T-helper 1 cell treated with Interleukin-12 subunit alpha and Interleukin-12 subunit beta and Interleukin-4 antibody, amounts not matched to agents 30 μg/mL and 1 μg/mL, for 36 hours (primary cell): Measurements from ENCODE around the gene CCDC102A.
A peak's percentile ranks its signal among the peaks of the same experiment; 100 is the strongest.

ENCODE experiments used
- H3K27ac Mint-ChIP-seq: one replicate; pipeline ENCODE4 v1.8.0; 2021; ENCODE audit warnings: mild to moderate bottlenecking, mixed read lengths
- H3K27me3 Mint-ChIP-seq: one replicate; pipeline ENCODE4 v1.8.0; 2021; ENCODE audit warnings: low read depth, mixed read lengths
- H3K36me3 Mint-ChIP-seq: one replicate; pipeline ENCODE4 v1.8.0; 2021; ENCODE audit warnings: low read depth, mixed read lengths
- H3K4me1 Mint-ChIP-seq: one replicate; pipeline ENCODE4 v1.8.0; 2021; ENCODE audit warnings: low read depth, mixed read lengths
- H3K4me3 Mint-ChIP-seq: one replicate; pipeline ENCODE4 v1.8.0; 2021; ENCODE audit warnings: mild to moderate bottlenecking, moderate library complexity, mixed read lengths
- H3K9me3 Mint-ChIP-seq: one replicate; pipeline ENCODE4 v1.8.0; 2021; ENCODE audit warnings: mixed read lengths

CCDC102A gene

GRCh38 chr16:57536306-57537193 lies at the start of gene CCDC102A:
Gene CCDC102A (minus strand): TSS chr16:57536571. CDS start chr16:57529177, 7,394 bp downstream.
- H3K36me3 Mint-ChIP-seq, result no peaks in the 10 kb centered on the region
- H3K27ac Mint-ChIP-seq, result peak within 1 kb of the TSS; percentile 92
- no peaks in the 10 kb centered on the region for H3K9me3 Mint-ChIP-seq
- no peaks in the 10 kb centered on the region for H3K27me3 Mint-ChIP-seq
- peak within 1 kb of the TSS; percentile 80 for H3K4me3 Mint-ChIP-seq
- peaks cover 59% of the 10 kb centered on the region for H3K4me1 Mint-ChIP-seq

GRCh38 chr16:57585051-57585687 lies 48.8 kb upstream of the CCDC102A start:
- H3K27ac Mint-ChIP-seq, result peak overlapping the region; percentile 58
- H3K36me3 Mint-ChIP-seq, result no peaks in the 10 kb centered on the region
- H3K4me1 Mint-ChIP-seq, result peaks cover 13% of the 10 kb centered on the region
- H3K9me3 Mint-ChIP-seq, result no peaks in the 10 kb centered on the region
- no peak overlapping the region for H3K4me3 Mint-ChIP-seq
- peaks cover 8% of the 10 kb centered on the region for H3K27me3 Mint-ChIP-seq

GRCh38 chr16:57579361-57579665 lies 42.9 kb upstream of the CCDC102A start:
- Mint-ChIP-seq H3K27ac (peak overlapping the region; percentile 94), H3K36me3 (peaks cover 11% of the 10 kb centered on the region), H3K27me3 (peaks cover 3% of the 10 kb centered on the region), H3K4me1 (peaks cover 41% of the 10 kb centered on the region), H3K4me3 (no peak overlapping the region), H3K9me3 (no peaks in the 10 kb centered on the region)

DNA sequence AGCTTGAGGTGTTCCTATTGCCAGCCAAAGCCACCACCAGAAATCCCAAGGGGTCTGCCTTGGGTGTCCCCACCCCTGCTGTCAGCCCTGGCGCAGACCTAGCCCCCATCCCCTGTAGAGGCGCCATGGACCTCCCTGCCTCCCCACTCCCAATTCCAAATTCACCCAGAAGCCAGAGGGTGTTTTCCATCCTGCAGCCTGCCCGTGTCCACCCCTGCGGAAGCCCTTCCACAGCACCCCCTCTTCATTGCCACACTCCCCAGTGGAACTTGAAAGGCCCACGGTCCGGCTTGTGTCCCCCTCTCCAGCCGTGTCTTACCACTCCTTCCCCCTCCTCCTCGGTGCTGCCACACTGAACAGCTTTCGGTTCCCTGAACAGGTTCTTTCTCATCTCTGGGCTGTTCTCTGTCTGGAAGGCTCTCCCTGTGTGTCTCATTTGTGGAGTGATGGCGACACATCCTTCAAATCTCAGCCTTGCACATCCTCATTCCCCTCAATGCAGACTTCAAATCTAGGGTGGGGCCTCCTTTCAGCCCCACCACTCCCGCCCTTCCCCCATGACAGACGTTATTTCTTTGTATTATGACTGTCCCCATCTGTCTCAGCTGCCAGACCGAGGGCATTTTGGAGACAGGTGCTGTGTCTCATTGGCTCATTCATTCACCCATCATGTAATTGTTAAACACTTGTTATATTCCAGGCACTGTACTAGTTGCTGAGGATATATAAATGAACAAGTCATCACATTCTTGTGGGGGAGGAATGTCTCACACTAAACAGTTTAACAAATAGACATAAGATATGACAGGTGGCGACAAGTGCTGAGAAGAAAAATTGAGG lies 42.4 kb upstream of the CCDC102A start:
- H3K9me3 Mint-ChIP-seq, result no peaks in the 10 kb centered on the region
- H3K36me3 Mint-ChIP-seq, result peaks cover 11% of the 10 kb centered on the region
- peaks cover 39% of the 10 kb centered on the region for H3K4me1 Mint-ChIP-seq
- H3K4me3 Mint-ChIP-seq, result peak overlapping the region; percentile 54
- H3K27ac Mint-ChIP-seq, result peak overlapping the region; percentile 94
- peaks cover 3% of the 10 kb centered on the region for H3K27me3 Mint-ChIP-seq

DNA sequence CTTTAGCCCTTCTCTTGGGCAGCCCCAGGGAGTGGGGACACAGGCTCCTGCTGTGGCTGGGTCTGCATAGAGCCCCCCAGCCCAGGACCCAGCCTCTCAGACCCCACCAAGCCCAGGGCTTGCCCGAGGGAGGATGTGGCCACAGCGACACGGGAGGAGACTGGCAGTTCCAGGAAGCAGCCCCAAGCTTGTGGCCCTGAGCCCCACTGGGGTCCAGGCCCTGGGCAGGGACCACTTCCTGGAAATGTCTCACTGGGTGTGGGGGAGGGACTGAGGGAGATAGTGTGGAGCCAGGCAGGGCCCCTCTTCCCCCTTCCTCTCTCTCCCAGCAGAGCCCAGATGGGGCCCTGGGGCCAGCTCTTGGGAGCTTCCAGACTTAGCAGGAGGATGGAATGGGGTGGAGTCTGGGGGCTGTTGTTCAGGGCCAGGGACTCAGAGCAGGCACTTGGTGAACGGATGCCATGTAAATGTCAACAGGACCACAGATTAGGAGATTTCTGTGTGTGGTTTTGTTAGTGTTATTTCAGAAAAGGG lies 41.4 kb upstream of the CCDC102A start:
- peak overlapping the region; percentile 36 for H3K4me3 Mint-ChIP-seq
- no peaks in the 10 kb centered on the region for H3K9me3 Mint-ChIP-seq

GRCh38 chr16:57577214-57577613 lies 40.8 kb upstream of the CCDC102A start:
- Mint-ChIP-seq H3K4me1 (peaks cover 43% of the 10 kb centered on the region), H3K27me3 (peaks cover 3% of the 10 kb centered on the region), H3K4me3 (no peak overlapping the region), H3K27ac (peak overlapping the region; percentile 94), H3K9me3 (no peaks in the 10 kb centered on the region), H3K36me3 (peaks cover 11% of the 10 kb centered on the region)

More for the DNA sequence above, 41.4 kb upstream of the CCDC102A start:
- peaks cover 43% of the 10 kb centered on the region for H3K4me1 Mint-ChIP-seq
- H3K27me3 Mint-ChIP-seq, result peaks cover 3% of the 10 kb centered on the region
- peak overlapping the region; percentile 94 for H3K27ac Mint-ChIP-seq
- H3K36me3 Mint-ChIP-seq, result peaks cover 11% of the 10 kb centered on the region

- Mint-ChIP-seq H3K36me3 (peaks cover 11% of the 10 kb centered on the region), H3K4me3 (no peak overlapping the region), H3K27ac (peak overlapping the region; percentile 94), H3K27me3 (peaks cover 3% of the 10 kb centered on the region), H3K9me3 (no peaks in the 10 kb centered on the region), H3K4me1 (peaks cover 41% of the 10 kb centered on the region)
Observed at GRCh38 chr16:57576429-57576870, 40.1 kb upstream of the CCDC102A start.

- H3K4me3 Mint-ChIP-seq, result no peak overlapping the region
- H3K36me3 Mint-ChIP-seq, result peaks cover 11% of the 10 kb centered on the region
- H3K4me1 Mint-ChIP-seq, result peaks cover 41% of the 10 kb centered on the region
- H3K27ac Mint-ChIP-seq, result no peak overlapping the region
- H3K9me3 Mint-ChIP-seq, result no peaks in the 10 kb centered on the region
- H3K27me3 Mint-ChIP-seq, result peaks cover 3% of the 10 kb centered on the region
Observed at GRCh38 chr16:57575468-57576277, 39.3 kb upstream of the CCDC102A start.

- no peaks in the 10 kb centered on the region for H3K9me3 Mint-ChIP-seq
- H3K4me1 Mint-ChIP-seq, result peaks cover 41% of the 10 kb centered on the region
- no peak overlapping the region for H3K4me3 Mint-ChIP-seq
- no peak overlapping the region for H3K27ac Mint-ChIP-seq
- peaks cover 3% of the 10 kb centered on the region for H3K27me3 Mint-ChIP-seq
- H3K36me3 Mint-ChIP-seq, result peaks cover 16% of the 10 kb centered on the region
Observed at GRCh38 chr16:57574646-57575467, 38.5 kb upstream of the CCDC102A start.

DNA sequence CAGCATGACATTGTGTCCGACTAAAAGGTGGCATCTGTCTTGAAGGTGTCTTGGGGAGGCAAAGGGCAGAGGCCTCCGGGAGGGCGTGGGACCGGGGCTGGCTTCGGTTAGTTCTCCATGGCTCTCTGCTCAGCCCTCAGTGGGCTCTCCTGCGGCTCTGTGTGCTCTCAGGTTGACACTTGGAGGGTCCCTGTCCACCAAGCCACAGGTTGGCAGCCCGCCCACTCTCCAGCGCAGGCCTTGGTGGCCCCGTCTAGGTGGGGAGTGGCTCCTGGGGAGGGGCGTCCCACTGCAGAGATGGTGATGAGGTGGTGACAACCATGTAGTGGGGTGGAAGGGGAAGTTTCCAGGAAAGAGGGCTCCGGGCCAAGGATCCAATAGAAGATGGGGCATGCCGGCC lies 37.7 kb upstream of the CCDC102A start:
- H3K27ac Mint-ChIP-seq, result no peak overlapping the region
- peaks cover 34% of the 10 kb centered on the region for H3K4me1 Mint-ChIP-seq
- H3K4me3 Mint-ChIP-seq, result no peak overlapping the region
- H3K27me3 Mint-ChIP-seq, result no peaks in the 10 kb centered on the region
- H3K9me3 Mint-ChIP-seq, result peaks cover 5% of the 10 kb centered on the region
- H3K36me3 Mint-ChIP-seq, result peaks cover 18% of the 10 kb centered on the region

- peaks cover 23% of the 10 kb centered on the region for H3K36me3 Mint-ChIP-seq
- no peak overlapping the region for H3K27ac Mint-ChIP-seq
- peaks cover 8% of the 10 kb centered on the region for H3K9me3 Mint-ChIP-seq
- peaks cover 25% of the 10 kb centered on the region for H3K4me1 Mint-ChIP-seq
- H3K4me3 Mint-ChIP-seq, result no peak overlapping the region
- no peaks in the 10 kb centered on the region for H3K27me3 Mint-ChIP-seq
Observed at GRCh38 chr16:57572978-57573728, 36.8 kb upstream of the CCDC102A start.

DNA sequence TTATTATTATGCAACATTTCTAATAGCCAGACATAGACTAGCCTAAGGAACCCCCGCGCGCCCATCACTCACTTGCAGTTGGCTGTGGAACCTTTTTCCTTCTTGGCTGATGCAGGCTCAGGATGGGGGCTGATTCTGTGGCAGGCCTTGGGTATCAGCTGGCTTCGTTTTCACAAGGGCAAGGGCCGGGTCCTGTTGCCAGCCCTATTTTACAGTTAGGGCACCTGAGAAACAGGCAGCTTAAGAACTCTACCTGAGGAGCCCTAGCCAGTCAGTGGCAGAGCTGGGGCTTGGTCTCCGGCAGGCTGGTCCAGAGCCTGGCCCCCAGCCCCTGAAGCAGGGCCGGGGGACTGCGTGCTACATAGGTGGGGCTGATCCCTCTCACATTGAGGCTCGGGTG lies 34.7 kb upstream of the CCDC102A start:
- Mint-ChIP-seq H3K27me3 (no peaks in the 10 kb centered on the region), H3K9me3 (peaks cover 10% of the 10 kb centered on the region), H3K4me1 (peaks cover 4% of the 10 kb centered on the region), H3K4me3 (no peak overlapping the region), H3K36me3 (peaks cover 25% of the 10 kb centered on the region), H3K27ac (no peak overlapping the region)
